Left lung (tissue), 10 donors: ENCODE measurements around the gene CACNA1S. TPM values are rescaled to one million over a fixed set of nuclear protein-coding genes. Genes with fewer than 3 reads are reported as not detected.

Experiments
- ATAC-seq: fragments of 200-7000 bp; cut with Tn5 transposase; one replicate; pipeline ENCODE4 v1.9.1; 2020; ENCODE audit warnings: moderate library complexity
- DNase-seq, 4 donors: peaks; one replicate each; pipeline ENCODE4 v3.0.0-alpha.2; 2013 to 2020
- H3K27ac ChIP-seq, 2 donors: fragments of 200-600 bp; sonication (generic) in 1 of 2; one replicate each; pipeline versions ENCODE4 v1.5.0 to v1.8.0; 2020 to 2021
- H3K27me3 ChIP-seq, 2 donors: fragments of 200-600 bp; sonication (generic) in 1 of 2; one replicate each; pipeline versions ENCODE4 v1.5.0 to v1.8.0; 2020 to 2021
- H3K36me3 ChIP-seq, 2 donors: fragments of 200-600 bp; sonication (generic) in 1 of 2; one replicate each; pipeline versions ENCODE4 v1.5.0 to v1.8.0; 2020 to 2021
- H3K4me1 ChIP-seq, 2 donors: fragments of 200-600 bp; one replicate each; pipeline ENCODE4 v1.8.0; 2021
- H3K4me3 ChIP-seq, 2 donors: fragments of 200-600 bp; sonication (generic) in 1 of 2; one replicate each; pipeline versions ENCODE4 v1.5.0 to v1.8.0; 2020 to 2021; ENCODE audit warnings: mild to moderate bottlenecking in 1 of 2
- H3K9me3 ChIP-seq, 2 donors: fragments of 200-600 bp; sonication (generic) in 1 of 2; one replicate each; pipeline versions ENCODE4 v1.5.0 to v1.8.0; 2020 to 2021
- CTCF ChIP-seq, 2 donors: fragments of 200-600 bp; sonication (generic) in 1 of 2; IDR thresholded peaks; one replicate each; pipeline versions ENCODE4 v1.5.0 to v1.8.0; 2021; ENCODE audit warnings: antibody characterized with exemption in 2 of 2
- intact Hi-C, 2 donors: fragments of 100-400 bp; cut with DNase I; formaldehyde crosslinking; loops; one replicate each; pipeline versions ENCODE4 v1.11.2 to v1.14.2; 2022
- polyA plus RNA-seq, 6 donors: library from polyadenylated mRNA; unstranded; fragments of 120-200 nt; gene quantifications; one replicate each; pipeline ENCODE4 v1.2.1, GENCODE V29; 2013; ENCODE audit not compliant: insufficient read length in 6 of 6
- total RNA-seq, 2 donors: library from RNA; stranded (reverse); fragmentation: NEBNext Ultra II Directional; extraction: Animal tissue kit (Norgen Biotek cat#: 25700); gene quantifications; one replicate each; pipeline ENCODE4 v1.2.1, GENCODE V29; 2021
- donor health status: DM: no; HTN: yes; CAD: no.
- donor health status: DM: no; HTN: no; CAD: no.

CACNA1S gene
- total and polyA plus RNA-seq, 8 donors, result 0.10 to 0.17 (median 0.12) TPM; not detected in 1

GRCh38 chr1:201142849-201143725, 30.9 kb upstream of the CACNA1S start:
- DNase-seq (no peak), ATAC-seq (no peak)
- Histone ChIP-seq H3K36me3 (peaks cover 0 to 91% of the 10 kb centered on the region in 2 donors), H3K27ac (no peak overlapping the region), H3K27me3 (no peaks in the 10 kb centered on the region), H3K4me1 (no peaks in the 10 kb centered on the region), H3K4me3 (no peak overlapping the region), H3K9me3 (no peaks in the 10 kb centered on the region)
- intact Hi-C loops, result no loop called here
- TF ChIP-seq CTCF (IDR thresholded peaks at IDR 0.05), result no peak

- Histone ChIP-seq H3K27ac (no peak overlapping the region), H3K36me3 (peaks cover 0 to 85% of the 10 kb centered on the region in 2 donors), H3K4me1 (no peaks in the 10 kb centered on the region), H3K4me3 (no peak overlapping the region), H3K27me3 (no peaks in the 10 kb centered on the region), H3K9me3 (no peaks in the 10 kb centered on the region)
- no peak for TF ChIP-seq CTCF (IDR thresholded peaks at IDR 0.05)
- DNase-seq (no peak), ATAC-seq (no peak)
- intact Hi-C loops, result no loop called here
These were observed 30.0 kb upstream of the CACNA1S start for GRCh38 chr1:201142011-201142848.

GRCh38 chr1:201141418-201141817, 29.2 kb upstream of the CACNA1S start:
- no peaks in the 10 kb centered on the region for H3K9me3 ChIP-seq
- H3K4me1 ChIP-seq, result no peaks in the 10 kb centered on the region
- ATAC-seq (no peak), DNase-seq (no peak)
- no peak for TF ChIP-seq CTCF (IDR thresholded peaks at IDR 0.05)
- no peaks in the 10 kb centered on the region for H3K27me3 ChIP-seq
- H3K4me3 ChIP-seq, result no peak overlapping the region
- peaks cover 0 to 79% of the 10 kb centered on the region in 2 donors for H3K36me3 ChIP-seq
- H3K27ac ChIP-seq, result no peak overlapping the region
- intact Hi-C loops, result no loop called here

DNA sequence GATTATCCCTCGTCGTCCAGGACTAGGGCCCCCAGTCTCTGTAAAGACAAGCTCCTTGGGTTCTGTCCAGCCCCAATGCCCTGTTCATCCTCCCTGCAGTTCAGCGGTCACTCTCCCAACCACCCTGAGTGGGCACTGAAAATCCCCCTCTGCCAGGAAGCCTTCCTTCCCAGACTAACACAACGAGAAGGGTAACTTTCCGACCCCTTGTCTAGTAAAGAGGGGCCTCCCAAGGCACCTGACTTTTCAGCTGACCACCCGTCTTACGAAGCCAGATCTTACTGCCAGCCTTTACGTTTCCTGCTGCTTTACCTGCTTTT, 28.7 kb upstream of the CACNA1S start:
- Histone ChIP-seq H3K36me3 (peaks cover 0 to 79% of the 10 kb centered on the region in 2 donors), H3K4me3 (no peak overlapping the region), H3K4me1 (no peaks in the 10 kb centered on the region), H3K9me3 (no peaks in the 10 kb centered on the region), H3K27me3 (no peaks in the 10 kb centered on the region), H3K27ac (no peak overlapping the region)
- no peak for TF ChIP-seq CTCF (IDR thresholded peaks at IDR 0.05)
- ATAC-seq, result no peak
- DNase-seq, result no peak
- intact Hi-C loops, result no loop called here
